Measurements from ENCODE around the gene ULBP3.

GRCh38 chr6:150115769-150116168, 46.8 kb upstream of the ULBP3 start:
- no peak for TF ChIP-seq CTCF (IDR thresholded peaks at IDR 0.05)
- TF ChIP-seq EZH2phosphoT487 (IDR thresholded peaks at IDR 0.05; ENCODE audit: borderline replicate concordance, low read depth), result no peak
- no peak for TF ChIP-seq TEAD4 (IDR thresholded peaks at IDR 0.05; ENCODE audit: borderline replicate concordance, insufficient read depth)
- no peak for TF ChIP-seq USF2 (IDR thresholded peaks at IDR 0.05; ENCODE audit: borderline replicate concordance, low read depth, low read length)
- TF ChIP-seq FOXJ3 (CRISPR knock-in tag; IDR thresholded peaks at IDR 0.05), result no peak
- no peak for TF ChIP-seq NRF1 (IDR thresholded peaks at IDR 0.05; ENCODE audit: low read depth, low read length)
- TF ChIP-seq TCF12 (IDR thresholded peaks at IDR 0.05), result no peak
- TF ChIP-seq YY1 (IDR thresholded peaks at IDR 0.05; ENCODE audit: low read depth), result no peak
